HEK293 (cell line): ENCODE results near the gene NOL4L.

ENCODE experiments used
- ZBTB7A ChIP-seq: fragments of 450-650 bp; formaldehyde crosslinking; IDR thresholded peaks from 2 replicates; pipeline ENCODE4 v1.5.1; 2016; ENCODE audit warnings: low read depth, missing biosample characterization, missing genetic modification characterization
- TF ChIP-seq, protein P1 (sequence below): fragments of 450-650 bp; formaldehyde crosslinking; IDR thresholded peaks from 2 replicates; pipeline ENCODE4 v1.5.1; 2016; ENCODE audit warnings: missing biosample characterization, missing genetic modification characterization

- TF ChIP-seq ZBTB7A (tag by site-specific recombination), result no peak
- TF ChIP-seq, protein P1, sequence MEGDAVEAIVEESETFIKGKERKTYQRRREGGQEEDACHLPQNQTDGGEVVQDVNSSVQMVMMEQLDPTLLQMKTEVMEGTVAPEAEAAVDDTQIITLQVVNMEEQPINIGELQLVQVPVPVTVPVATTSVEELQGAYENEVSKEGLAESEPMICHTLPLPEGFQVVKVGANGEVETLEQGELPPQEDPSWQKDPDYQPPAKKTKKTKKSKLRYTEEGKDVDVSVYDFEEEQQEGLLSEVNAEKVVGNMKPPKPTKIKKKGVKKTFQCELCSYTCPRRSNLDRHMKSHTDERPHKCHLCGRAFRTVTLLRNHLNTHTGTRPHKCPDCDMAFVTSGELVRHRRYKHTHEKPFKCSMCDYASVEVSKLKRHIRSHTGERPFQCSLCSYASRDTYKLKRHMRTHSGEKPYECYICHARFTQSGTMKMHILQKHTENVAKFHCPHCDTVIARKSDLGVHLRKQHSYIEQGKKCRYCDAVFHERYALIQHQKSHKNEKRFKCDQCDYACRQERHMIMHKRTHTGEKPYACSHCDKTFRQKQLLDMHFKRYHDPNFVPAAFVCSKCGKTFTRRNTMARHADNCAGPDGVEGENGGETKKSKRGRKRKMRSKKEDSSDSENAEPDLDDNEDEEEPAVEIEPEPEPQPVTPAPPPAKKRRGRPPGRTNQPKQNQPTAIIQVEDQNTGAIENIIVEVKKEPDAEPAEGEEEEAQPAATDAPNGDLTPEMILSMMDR (tag by site-specific recombination), result no peak
These were observed 21.0 kb upstream of the NOL4L start for GRCh38 chr20:32606107-32606506.
